OCI-LY1 (cell line): Measurements from ENCODE around the gene NDUFAF8.

Source experiments
- H2AFZ ChIP-seq: fragments of 200-600 bp; sonication (generic), shearing (Covaris generic); 2 replicates; pipeline ENCODE4 v1.6.0; 2014; ENCODE audit warnings: antibody characterized with exemption, mild to moderate bottlenecking, low read length
- H3F3A ChIP-seq: fragments of 200-600 bp; sonication (generic), shearing (Covaris generic); 2 replicates; pipeline ENCODE4 v1.6.0; 2014; ENCODE audit warnings: mild to moderate bottlenecking, antibody characterized with exemption, low read length, moderate library complexity; ENCODE audit not compliant: insufficient read depth
- H3K27ac ChIP-seq: fragments of 200-600 bp; sonication (generic); 2 replicates; pipeline ENCODE4 v1.5.1; 2014; ENCODE audit warnings: low read length, mixed run types, mild to moderate bottlenecking, low read depth; ENCODE audit not compliant: poor library complexity, severe bottlenecking
- H3K27me3 ChIP-seq: fragments of 200-600 bp; sonication (generic); 2 replicates; pipeline ENCODE4 v1.6.0; 2014; ENCODE audit warnings: antibody characterized with exemption, mild to moderate bottlenecking, low read length, moderate library complexity; ENCODE audit not compliant: insufficient read depth
- H3K36me3 ChIP-seq: fragments of 200-600 bp; sonication (generic); 2 replicates; pipeline ENCODE4 v1.6.1; 2014; ENCODE audit warnings: mild to moderate bottlenecking, antibody characterized with exemption, low read length, moderate library complexity, mixed read lengths; ENCODE audit not compliant: insufficient read depth
- H3K4me1 ChIP-seq: fragments of 200-600 bp; sonication (generic); 2 replicates; pipeline ENCODE4 v1.5.1; 2014; ENCODE audit warnings: mild to moderate bottlenecking, low read length, moderate library complexity; ENCODE audit not compliant: insufficient read depth, severe bottlenecking
- H3K4me2 ChIP-seq: fragments of 200-600 bp; sonication (generic), shearing (Covaris generic); 2 replicates; pipeline ENCODE4 v1.6.1; 2014; ENCODE audit warnings: low read length
- H3K4me3 ChIP-seq: fragments of 200-600 bp; sonication (generic); 2 replicates; pipeline ENCODE4 v1.5.1; 2014; ENCODE audit warnings: low read length, low read depth, mild to moderate bottlenecking, mixed read lengths; ENCODE audit not compliant: poor library complexity, severe bottlenecking
- H3K79me2 ChIP-seq: fragments of 200-600 bp; shearing (Covaris generic); 2 replicates; pipeline ENCODE4 v1.6.1; 2016; ENCODE audit warnings: mixed run types, low read length, mixed read lengths; ENCODE audit not compliant: insufficient read depth
- H3K9ac ChIP-seq: fragments of 200-600 bp; sonication (generic), shearing (Covaris generic); 2 replicates; pipeline ENCODE4 v1.6.1; 2014; ENCODE audit warnings: mild to moderate bottlenecking, low read length, mixed read lengths
- H3K9me2 ChIP-seq: fragments of 200-600 bp; sonication (generic), shearing (Covaris generic); 2 replicates; pipeline ENCODE4 v1.6.1; 2014; ENCODE audit warnings: low read depth, mild to moderate bottlenecking, low read length, mixed read lengths
- H3K9me3 ChIP-seq: fragments of 200-600 bp; shearing (Covaris generic); 2 replicates; pipeline ENCODE4 v1.6.1; 2014; ENCODE audit warnings: low read length, mixed read lengths
- H4K20me1 ChIP-seq: fragments of 200-600 bp; sonication (generic), shearing (Covaris generic); 2 replicates; pipeline ENCODE4 v1.6.0; 2016; ENCODE audit warnings: mild to moderate bottlenecking, low read length; ENCODE audit not compliant: insufficient read depth
- EZH2 ChIP-seq: fragments of 200-600 bp; sonication (generic), shearing (Covaris generic); IDR thresholded peaks from 2 replicates; pipeline ENCODE4 v1.8.0; 2017; ENCODE audit warnings: borderline replicate concordance, mixed run types, mild to moderate bottlenecking, antibody characterized with exemption, low read length, moderate library complexity, mixed read lengths
- TF ChIP-seq, protein P1 (sequence below): fragments of 200-600 bp; sonication (generic), shearing (Covaris generic); IDR thresholded peaks from 2 replicates; pipeline ENCODE4 v1.5.1; 2017; ENCODE audit warnings: mild to moderate bottlenecking, antibody characterized with exemption, low read length, moderate library complexity, mixed read lengths

NDUFAF8 gene

DNA sequence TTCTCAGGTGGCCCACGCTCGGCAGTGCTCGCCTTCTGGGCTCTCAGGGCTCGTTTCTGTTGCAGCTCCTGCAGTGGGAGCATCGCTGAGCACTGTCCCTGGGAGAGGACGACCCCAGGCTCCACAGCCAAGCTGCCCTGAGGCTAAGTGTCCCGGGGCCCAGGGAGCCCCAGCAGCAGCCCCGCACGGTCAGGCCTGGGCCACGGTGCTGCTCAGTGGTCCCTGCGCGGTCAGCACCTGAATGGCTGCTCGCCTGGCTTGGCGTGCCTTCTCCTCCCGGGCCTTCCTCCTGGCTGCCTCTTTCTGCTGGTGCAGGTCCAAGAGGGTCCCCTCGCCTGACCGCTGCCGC lies 39.7 kb upstream of the NDUFAF8 start:
- Histone ChIP-seq H3K27me3 (no peaks in the 10 kb centered on the region), H3K9me2 (no peaks in the 10 kb centered on the region), H3K9me3 (no peaks in the 10 kb centered on the region), H3K27ac (no peak overlapping the region), H3K4me1 (peaks cover 6% of the 10 kb centered on the region), H3K79me2 (no peaks in the 10 kb centered on the region), H3K9ac (no peak overlapping the region), H3K36me3 (peaks cover 3% of the 10 kb centered on the region; the same call in 1 of the 2 replicates), H3K4me2 (no peak overlapping the region), H2AFZ (no peak overlapping the region), H3F3A (no peaks in the 10 kb centered on the region), H3K4me3 (no peak overlapping the region), H4K20me1 (no peaks in the 10 kb centered on the region)
- TF ChIP-seq, protein P1, sequence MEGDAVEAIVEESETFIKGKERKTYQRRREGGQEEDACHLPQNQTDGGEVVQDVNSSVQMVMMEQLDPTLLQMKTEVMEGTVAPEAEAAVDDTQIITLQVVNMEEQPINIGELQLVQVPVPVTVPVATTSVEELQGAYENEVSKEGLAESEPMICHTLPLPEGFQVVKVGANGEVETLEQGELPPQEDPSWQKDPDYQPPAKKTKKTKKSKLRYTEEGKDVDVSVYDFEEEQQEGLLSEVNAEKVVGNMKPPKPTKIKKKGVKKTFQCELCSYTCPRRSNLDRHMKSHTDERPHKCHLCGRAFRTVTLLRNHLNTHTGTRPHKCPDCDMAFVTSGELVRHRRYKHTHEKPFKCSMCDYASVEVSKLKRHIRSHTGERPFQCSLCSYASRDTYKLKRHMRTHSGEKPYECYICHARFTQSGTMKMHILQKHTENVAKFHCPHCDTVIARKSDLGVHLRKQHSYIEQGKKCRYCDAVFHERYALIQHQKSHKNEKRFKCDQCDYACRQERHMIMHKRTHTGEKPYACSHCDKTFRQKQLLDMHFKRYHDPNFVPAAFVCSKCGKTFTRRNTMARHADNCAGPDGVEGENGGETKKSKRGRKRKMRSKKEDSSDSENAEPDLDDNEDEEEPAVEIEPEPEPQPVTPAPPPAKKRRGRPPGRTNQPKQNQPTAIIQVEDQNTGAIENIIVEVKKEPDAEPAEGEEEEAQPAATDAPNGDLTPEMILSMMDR = no peak
- no peak for TF ChIP-seq EZH2

DNA sequence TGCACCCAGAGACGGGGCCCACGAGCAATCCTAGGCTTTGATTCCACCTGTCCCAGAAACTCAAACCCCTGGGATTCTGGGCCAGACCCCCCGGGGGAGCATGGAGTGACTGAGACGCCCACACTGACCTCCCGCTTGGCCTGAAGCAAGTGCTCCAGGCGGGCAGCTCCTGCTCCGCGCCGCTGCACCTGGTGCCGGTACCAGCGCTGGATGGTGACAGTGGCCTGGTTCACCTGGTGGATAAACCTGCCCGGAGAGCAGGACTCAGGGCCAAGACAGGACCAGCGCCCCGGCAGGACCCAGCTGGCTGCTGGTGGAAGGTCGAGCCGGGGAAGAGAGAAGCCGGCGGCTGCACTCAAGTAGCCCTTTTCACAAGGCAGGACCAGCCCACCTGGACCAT lies 38.9 kb upstream of the NDUFAF8 start:
- Histone ChIP-seq H4K20me1 (no peaks in the 10 kb centered on the region), H3K9ac (no peak overlapping the region), H3K9me3 (no peaks in the 10 kb centered on the region), H3K79me2 (no peaks in the 10 kb centered on the region), H3K4me3 (no peak overlapping the region), H3K36me3 (peaks cover 3% of the 10 kb centered on the region; the same call in 1 of the 2 replicates), H3K27ac (no peak overlapping the region), H3K9me2 (no peaks in the 10 kb centered on the region), H3K4me2 (no peak overlapping the region), H3F3A (no peaks in the 10 kb centered on the region), H2AFZ (no peak overlapping the region), H3K4me1 (peaks cover 6% of the 10 kb centered on the region), H3K27me3 (no peaks in the 10 kb centered on the region)
- TF ChIP-seq, protein P1 = no peak
- TF ChIP-seq EZH2 = no peak

DNA sequence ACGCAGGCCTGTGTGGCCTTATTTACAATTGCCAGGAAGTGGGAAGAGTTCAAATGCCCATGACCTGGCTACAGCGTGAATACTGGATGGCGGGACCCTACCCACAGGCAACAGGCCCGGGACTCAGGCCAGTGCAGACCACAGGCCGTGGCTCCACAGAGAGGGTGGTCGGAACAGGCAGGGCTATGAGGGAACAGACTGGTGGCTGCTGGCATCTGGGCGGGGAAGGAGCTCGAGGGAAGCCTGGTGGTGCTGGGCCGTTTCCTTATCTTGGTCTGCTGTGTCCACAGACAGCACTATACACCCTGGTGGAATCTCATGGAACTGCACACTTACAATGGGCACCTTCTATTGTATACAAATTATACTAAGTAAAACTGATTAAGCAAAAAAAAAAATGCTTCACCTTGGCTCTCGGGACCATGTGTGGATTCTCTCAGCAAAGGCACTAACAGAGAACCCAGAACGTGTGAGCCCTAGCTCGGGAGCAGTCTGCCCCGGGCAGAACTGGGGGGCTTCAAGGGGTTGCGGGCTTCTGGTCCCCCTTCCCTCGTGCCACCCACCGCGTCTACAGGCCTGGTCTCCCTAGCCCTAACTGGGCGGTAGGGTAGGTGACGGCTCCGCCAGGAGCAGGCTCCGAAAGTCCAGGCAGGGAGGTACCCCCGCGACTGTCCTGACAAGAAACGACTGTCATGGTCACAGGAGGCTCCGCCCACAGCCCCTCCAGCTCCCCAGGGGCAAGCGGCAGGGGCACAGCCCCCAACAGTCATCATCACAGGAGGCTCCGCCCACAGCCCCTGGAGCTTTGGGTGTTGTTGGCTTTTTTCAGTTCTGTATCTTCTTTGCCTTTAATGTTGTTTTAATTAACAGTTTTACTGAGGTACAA lies 38.2 kb upstream of the NDUFAF8 start:
- Histone ChIP-seq H3K79me2 (no peaks in the 10 kb centered on the region), H2AFZ (no peak overlapping the region), H3K4me2 (no peak overlapping the region), H3K9me2 (no peaks in the 10 kb centered on the region), H3K27me3 (no peaks in the 10 kb centered on the region), H3K36me3 (peaks cover 3% of the 10 kb centered on the region; the same call in 1 of the 2 replicates), H3F3A (no peaks in the 10 kb centered on the region), H3K4me3 (no peak overlapping the region), H3K27ac (no peak overlapping the region), H3K9me3 (no peaks in the 10 kb centered on the region), H3K9ac (no peak overlapping the region), H4K20me1 (no peaks in the 10 kb centered on the region), H3K4me1 (peaks cover 6% of the 10 kb centered on the region)
- TF ChIP-seq EZH2 = no peak
- TF ChIP-seq, protein P1 = peak; percentile 54
